Measurements from ENCODE around the gene ASCC1. TPM values are rescaled to one million over a fixed set of nuclear protein-coding genes. Genes with fewer than 3 reads are reported as not detected.

Gene ASCC1
- total and polyA plus RNA-seq, 2 of the 13 experiments (the other 11 are each of a cell fraction or from before 2014, with no cell fraction given) = 21.6 to 30.1 TPM

DNA sequence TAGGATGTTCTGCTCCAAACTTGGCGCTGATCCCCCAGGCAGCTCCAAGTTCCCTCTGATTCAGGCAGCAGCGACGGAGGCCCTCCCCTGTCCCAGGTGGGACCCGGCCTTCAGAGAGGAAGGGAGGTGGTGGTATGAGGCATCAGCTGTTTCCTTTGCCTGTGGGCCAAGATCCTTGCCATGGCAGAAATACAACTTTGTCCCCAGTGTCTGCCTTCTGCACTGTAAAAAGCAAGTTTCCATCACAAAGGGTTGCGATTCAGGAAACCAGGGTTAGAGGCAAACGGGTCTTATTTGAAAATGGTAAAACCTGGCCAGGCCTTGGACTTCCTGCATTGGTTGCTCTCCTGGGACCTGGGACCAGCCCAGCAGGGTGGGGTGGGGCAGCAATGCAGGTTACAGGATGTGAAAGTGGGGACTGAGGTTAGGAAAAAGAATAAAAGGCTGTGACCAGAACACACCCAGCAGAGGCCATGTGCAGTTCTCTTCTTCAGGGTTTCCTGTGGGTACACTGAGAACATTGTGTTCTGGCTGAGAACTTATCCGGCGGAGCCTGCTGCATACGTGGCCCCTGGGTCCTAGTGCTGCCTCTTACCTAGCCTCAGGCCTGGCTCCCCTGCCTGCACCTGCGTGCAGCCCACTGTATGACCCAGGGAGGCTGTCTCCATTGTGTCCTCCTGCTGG is 32.5 kb upstream of the ASCC1 start (continued):
- TF ChIP-seq ARID5B (CRISPR knock-in tag; IDR thresholded peaks at IDR 0.05) (0 out of 2 replicates have a peak, but pooled peaks have one; percentile 38), KMT2B (CRISPR knock-in tag; IDR thresholded peaks at IDR 0.05) (peak; percentile 52; the same call in 1 of the 2 replicates), GABPB1 (CRISPR knock-in tag; IDR thresholded peaks at IDR 0.05) (peak; percentile 36), ARNT (IDR thresholded peaks at IDR 0.05) (no peak), ZNF296 (CRISPR knock-in tag; conservative IDR thresholded peaks at IDR 0.05) (no peak), ZUFSP (CRISPR knock-in tag; IDR thresholded peaks at IDR 0.05; ENCODE audit: borderline replicate concordance) (no peak), PTBP1 (IDR thresholded peaks at IDR 0.05; ENCODE audit: low read depth, low read length, poor library complexity, severe bottlenecking) (no peak), KDM1A (CRISPR knock-in tag; IDR thresholded peaks at IDR 0.05) (peak; percentile 31; the same call in 1 of the 2 replicates), HIVEP1 (CRISPR knock-in tag; IDR thresholded peaks at IDR 0.05) (no peak), CC2D1A (CRISPR knock-in tag; IDR thresholded peaks at IDR 0.05) (no peak), BRD4 (CRISPR knock-in tag; IDR thresholded peaks at IDR 0.05) (no peak; the same call in 1 of the 2 replicates), SIN3A (IDR thresholded peaks at IDR 0.05; ENCODE audit: borderline replicate concordance, low read depth, low read length) (0 out of 2 replicates have a peak, but pooled peaks have one; percentile 37), ZNF883 (CRISPR knock-in tag; IDR thresholded peaks at IDR 0.05; ENCODE audit: not compliant biosample characterization) (peak; percentile 48), HDAC1 (CRISPR knock-in tag; IDR thresholded peaks at IDR 0.05) (peak; percentile 73), TARDBP (CRISPR knock-in tag; IDR thresholded peaks at IDR 0.05) (no peak), CEBPB (IDR thresholded peaks at IDR 0.05; ENCODE audit: borderline replicate concordance, low read depth, low read length) (no peak), ZNF101 (CRISPR knock-in tag; IDR thresholded peaks at IDR 0.05; ENCODE audit: borderline replicate concordance, low read depth) (no peak), FOXP4 (CRISPR knock-in tag; IDR thresholded peaks at IDR 0.05) (peak; percentile 69), ZBTB8A (CRISPR knock-in tag; IDR thresholded peaks at IDR 0.05; ENCODE audit: borderline replicate concordance, low read depth) (no peak), SRSF9 (IDR thresholded peaks at IDR 0.05; ENCODE audit: borderline replicate concordance, insufficient read depth, low read depth, low read length, poor library complexity, severe bottlenecking) (no peak), MXD4 (CRISPR knock-in tag; IDR thresholded peaks at IDR 0.05) (peak; percentile 40; the same call in 1 of the 2 replicates)

Measured in HepG2 (cell line).